GM19043 (cell line): Measurements from ENCODE around the gene VEGFA.

Experiments used
- ATAC-seq: cut with Tn5 transposase; IDR thresholded peaks from one replicate; pipeline ENCODE4 v1.9.1; 2021; ENCODE audit warnings: low read depth; ENCODE audit not compliant: unreplicated experiment

VEGFA gene

DNA sequence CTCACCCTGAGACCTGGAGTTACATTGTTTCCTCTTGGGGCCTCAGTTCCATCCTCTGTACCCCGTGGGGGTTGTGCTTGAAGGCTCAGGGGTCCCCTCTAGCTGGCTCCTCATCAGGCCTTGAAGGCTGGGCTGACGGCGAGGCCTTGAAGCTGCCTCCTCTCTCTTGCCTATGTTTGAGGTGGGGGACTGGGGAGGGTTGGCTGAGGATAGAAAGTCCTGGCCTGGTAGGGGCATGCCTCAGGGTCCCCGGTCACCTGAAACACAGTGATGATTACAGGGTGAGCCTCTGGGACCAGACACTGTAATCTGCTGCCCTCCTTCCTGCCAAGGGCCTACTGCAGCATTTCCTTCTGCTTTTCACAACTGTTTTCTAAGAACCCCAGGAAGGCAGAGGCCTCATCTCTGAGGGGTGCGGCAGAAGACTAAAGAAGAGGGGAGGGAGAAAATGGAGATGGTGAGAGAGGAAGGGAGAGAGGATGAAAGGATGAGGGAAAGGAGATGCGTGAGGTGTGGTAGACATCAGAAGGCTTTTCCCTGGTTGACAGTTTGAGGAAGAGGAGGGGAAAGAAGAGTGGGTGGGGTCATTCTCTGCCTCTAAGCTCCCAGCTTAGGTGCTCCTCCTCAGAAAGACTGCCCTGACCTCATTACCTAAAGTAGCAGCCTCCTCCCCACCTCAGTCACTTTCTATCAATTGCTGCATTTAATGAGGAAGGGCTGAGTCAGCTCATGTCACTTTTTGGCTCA, 29.7 kb downstream of the VEGFA start:
- no peak for ATAC-seq

GRCh38 chr6:43800298-43800623, 30.2 kb downstream of the VEGFA start:
- ATAC-seq, result no peak

DNA sequence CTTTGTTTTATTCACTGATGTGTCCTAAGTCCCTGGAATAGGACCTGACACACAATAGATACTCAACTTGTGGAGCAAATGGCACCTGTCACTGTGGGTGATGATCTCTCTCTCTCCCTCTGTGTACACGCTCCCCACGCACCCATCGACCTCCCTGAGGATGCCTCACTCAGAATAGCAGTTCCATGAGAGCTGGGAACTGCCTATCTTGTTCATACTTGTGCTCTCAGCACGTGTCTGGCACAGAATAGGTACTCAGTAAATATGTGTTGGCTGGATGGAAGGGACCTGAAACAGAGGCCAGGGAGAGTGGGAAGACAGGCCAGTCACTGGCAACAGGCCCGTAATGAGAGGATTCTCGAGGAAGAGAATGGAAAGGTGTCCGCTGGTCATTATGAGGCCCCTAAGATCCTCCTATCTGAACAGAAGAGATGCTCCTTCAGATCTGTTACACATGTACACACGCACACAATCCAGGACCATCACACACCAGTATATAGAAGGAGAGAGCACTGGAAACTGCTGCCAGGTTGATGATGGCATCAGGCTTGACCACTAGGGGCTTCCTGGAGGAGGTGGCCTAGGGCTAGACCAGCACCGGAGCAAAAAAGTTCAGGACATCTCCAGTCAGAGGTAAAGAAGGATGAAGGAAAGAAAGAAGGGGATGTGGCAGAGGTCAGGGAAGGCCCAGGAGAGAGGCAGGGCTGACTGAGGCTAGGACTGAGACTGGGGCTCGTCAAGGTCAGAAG, 30.9 kb downstream of the VEGFA start:
- ATAC-seq, result no peak

GRCh38 chr6:43801495-43802181, 31.6 kb downstream of the VEGFA start:
- ATAC-seq, result no peak

GRCh38 chr6:43803055-43803782, 33.2 kb downstream of the VEGFA start:
- ATAC-seq, result no peak

DNA sequence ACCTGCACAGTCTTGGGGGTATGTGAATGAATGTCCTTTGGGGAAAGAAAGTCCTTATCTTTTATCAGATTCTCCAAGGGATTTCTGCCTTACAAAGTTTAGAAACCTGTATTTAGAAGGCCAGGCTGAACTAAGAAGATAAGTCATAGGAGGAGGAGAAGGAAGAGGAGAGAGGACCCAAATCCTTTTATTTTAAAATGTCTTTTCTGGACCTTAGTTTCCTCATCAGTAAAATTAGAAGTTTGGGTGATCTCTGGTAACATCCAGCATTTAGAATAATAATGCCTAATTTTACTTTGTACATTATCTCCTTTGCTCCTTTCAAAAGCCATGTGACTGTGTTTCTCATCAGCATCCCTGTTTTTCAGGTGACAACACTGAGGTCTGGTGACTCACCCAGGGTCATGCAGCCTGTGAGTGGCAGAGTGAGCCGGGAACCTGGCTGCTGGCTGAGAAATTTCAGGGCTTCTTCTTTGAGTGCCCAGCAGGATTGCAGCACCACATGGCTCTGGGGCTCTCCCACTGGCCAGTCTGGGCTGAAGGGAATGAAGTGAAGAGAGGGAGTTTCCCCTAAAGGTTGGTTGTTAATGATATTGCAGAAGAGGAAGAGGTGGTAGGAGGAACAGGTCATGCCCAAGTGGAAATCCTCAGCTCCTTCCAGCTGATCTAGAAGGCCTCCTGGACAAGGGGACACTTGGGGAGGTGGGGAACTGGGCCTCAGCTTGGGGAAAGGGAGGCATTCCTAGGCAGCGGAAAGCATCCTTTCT, 34.0 kb downstream of the VEGFA start:
- no peak for ATAC-seq

DNA sequence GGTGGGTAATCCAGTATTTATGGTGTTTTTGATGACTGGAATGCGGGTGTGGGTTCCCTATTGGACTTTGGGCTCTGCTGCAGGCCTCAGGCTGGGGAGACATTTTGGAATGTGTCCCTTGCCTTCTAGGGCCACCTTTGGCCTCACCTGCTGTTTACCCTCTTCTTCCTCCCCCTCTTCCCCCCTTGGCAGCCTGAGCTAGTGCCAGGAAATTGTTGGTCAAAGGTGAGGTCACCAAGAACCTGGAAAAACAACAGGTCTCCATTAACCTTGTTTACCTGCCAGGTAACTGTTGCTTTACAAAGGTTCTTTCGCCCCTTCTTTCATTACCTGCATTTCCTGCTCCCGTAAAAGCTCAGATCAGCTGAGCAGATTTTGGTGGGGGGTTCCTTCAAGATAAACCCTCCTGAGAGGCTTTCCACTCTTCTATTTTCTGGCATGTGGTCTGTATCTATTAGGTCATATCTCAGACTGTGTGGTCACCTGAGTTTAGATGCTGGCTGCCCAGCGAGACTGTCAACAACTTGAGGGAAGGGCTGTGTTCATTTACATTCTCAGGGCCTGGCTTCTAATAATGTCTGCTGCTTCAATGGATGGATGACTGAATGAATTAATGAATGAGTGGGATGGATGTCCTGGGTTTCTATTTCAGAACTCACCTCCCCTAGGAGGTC, 34.7 kb downstream of the VEGFA start:
- no peak for ATAC-seq

DNA sequence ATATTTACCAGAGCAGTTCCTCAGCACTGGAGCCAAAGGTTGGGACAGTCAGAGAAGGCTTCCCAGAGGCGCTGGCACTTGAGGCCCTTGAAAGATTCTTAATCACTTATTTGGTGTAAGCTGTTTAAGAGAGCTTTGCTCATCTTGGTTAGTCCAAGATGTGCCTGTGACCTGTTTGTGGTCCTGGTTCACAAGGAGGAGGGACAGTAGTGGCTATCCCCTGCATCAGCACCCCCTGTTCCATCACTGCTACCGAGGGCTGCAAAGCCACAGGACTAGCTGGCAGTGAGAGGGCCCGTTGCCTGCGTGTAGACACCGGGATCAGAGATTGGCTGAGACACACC, 35.7 kb downstream of the VEGFA start:
- no peak for ATAC-seq

DNA sequence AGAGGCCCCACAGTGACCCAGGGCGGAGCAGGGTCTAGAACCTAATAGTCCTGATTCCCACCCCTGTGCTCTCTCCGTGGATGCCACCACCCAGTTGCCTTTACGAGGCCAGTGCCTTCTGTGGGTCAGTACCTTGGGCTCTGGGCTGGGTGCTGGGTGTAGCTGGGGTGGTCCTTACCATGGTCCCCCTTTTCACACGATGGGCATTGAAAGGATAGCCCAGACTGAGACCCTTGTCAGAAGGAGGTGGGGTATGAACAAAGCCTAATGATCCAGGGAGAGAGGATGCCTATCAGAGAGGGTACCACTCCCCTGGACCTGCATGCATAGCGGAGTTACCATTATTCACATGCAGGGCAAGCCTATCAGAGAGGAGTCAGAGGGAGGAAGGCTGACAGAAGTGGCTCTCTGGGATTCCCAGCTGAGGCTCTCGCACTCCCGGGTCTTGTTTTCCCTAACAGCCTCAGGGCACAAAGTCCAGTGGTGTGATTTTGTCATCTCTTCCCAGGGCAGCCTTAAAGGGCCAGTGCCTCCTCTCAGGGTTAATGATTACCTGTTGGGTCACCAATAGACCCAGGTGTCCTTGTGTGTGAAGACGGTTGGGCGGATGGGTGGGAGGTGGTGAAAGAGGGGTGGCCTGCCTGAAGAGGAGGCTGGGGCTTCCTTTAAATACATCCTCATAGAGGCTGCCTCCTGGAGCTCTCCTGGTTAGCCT, 36.2 kb downstream of the VEGFA start:
- no peak for ATAC-seq

- no peak for ATAC-seq
Measured at GRCh38 chr6:43806758-43807227, 36.8 kb downstream of the VEGFA start.

GRCh38 chr6:43807228-43808061, 37.4 kb downstream of the VEGFA start:
- ATAC-seq, result no peak

GRCh38 chr6:43808412-43808811, 38.4 kb downstream of the VEGFA start:
- no peak for ATAC-seq

GRCh38 chr6:43809417-43810305, 39.6 kb downstream of the VEGFA start:
- no peak for ATAC-seq

DNA sequence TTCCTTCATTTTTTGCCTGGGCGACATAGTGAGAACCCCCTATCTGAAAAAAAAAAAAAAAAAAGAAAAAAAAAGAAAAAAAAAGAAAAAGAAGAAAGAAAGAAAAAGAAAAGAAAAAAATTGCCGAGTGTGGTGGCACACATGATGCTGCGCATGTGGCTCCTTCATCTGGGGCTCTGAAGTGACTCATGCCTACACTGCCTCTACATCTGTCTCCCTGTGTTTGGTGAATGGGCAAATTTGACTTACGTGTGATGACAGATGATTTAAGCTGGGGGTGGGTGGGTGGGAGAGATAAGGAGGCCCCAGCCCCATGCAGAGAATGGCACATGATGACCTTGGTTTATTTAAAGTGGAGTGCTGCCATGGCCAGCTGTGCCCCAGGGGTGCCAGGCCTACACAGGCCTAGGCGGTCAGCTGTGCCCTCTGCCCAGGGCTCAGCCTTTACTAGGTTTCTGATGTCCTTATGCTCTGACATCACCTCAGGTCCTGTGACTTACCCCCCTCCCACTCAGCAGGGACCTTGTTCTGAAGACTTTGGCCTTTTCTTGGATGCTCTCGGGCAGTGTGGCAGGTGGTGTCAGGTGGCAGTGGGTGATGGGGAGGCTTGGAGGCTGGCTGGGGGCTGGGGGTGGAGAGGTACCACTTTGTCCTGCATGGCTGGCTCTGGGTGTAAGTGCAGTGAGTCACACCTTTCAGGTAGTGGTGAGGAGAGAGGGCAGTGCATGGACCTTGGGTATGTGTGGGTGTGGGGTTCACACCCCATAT, 41.1 kb downstream of the VEGFA start:
- no peak for ATAC-seq

DNA sequence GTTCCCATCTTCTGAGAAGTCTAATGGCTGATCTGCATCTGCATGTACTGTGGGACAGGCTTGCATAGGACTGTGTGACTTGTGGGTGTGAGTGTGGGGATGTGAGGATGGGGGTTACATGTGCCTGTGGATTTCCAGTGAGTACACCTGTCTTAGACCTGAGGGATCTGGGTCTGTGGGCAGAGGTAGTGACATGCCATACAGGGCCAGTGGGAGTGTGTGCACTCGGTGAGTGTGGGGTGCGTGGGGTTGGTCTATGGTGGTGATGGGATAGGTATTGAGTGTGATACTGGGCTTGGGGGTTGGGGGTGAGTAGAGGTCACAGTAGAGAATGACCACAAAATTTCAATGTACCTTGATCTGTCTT, 41.7 kb downstream of the VEGFA start:
- ATAC-seq, result no peak

GRCh38 chr6:43812850-43813578, 43.0 kb downstream of the VEGFA start:
- no peak for ATAC-seq
